ENCODE results near the gene TGM3. TPM values are rescaled to one million over a fixed set of nuclear protein-coding genes. Genes with fewer than 3 reads are reported as not detected.

Gene TGM3
- polyA plus RNA-seq, 1 donor (not counting 4 experiments of a cell fraction or from before 2014, with no cell fraction given), result 0.08 TPM

GRCh38 chr20:2254333-2254732 lies 41.5 kb upstream of the TGM3 start:
- no peaks in the 10 kb centered on the region for H4K20me1 ChIP-seq (ENCODE audit: control insufficient read depth, extremely low read depth, insufficient read depth, low read length)
- H2AFZ ChIP-seq (ENCODE audit: control insufficient read depth, low read length), result no peak overlapping the region
- H3K79me2 ChIP-seq (ENCODE audit: control insufficient read depth, insufficient read depth, low read length), result no peaks in the 10 kb centered on the region
- DNase-seq (ENCODE audit: low read depth, low spot score) (no peak), FAIRE-seq (no peak)
- peaks cover 6% of the 10 kb centered on the region for H3K27me3 ChIP-seq (ENCODE audit: control insufficient read depth, extremely low read depth, insufficient read depth, low read length)
- no peak overlapping the region for H3K4me3 ChIP-seq (ENCODE audit: control insufficient read depth in 2 of 3, extremely low read depth in 1 of 3, insufficient read depth in 2 of 3, low read depth in 1 of 3, low read length in 3 of 3)
- TF ChIP-seq EZH2 (IDR thresholded peaks at IDR 0.05; ENCODE audit: low read length) (no peak), CTCF (optimal IDR thresholded peaks at IDR 0.05 in 1 of 3, IDR thresholded peaks at IDR 0.05 in 1 of 3, conservative IDR thresholded peaks at IDR 0.05 in 1 of 3; ENCODE audit: extremely low read depth in 1 of 3, insufficient read depth in 2 of 3, low read length in 3 of 3) (no peak)
- H3K9me1 ChIP-seq (ENCODE audit: control insufficient read depth, extremely low read depth, insufficient read depth, low read length), result no peaks in the 10 kb centered on the region
- dilution Hi-C loops (cut with MboI; ENCODE audit: extremely low pct_ligation_motif_present, low sequenced_read_pairs), result no loop called here
- no peak overlapping the region for H3K27ac ChIP-seq (ENCODE audit: control insufficient read depth, insufficient read depth, low read length)
- H3K9ac ChIP-seq (ENCODE audit: control insufficient read depth, extremely low read depth, insufficient read depth, low read length), result no peak overlapping the region
- H3K36me3 ChIP-seq (ENCODE audit: control insufficient read depth in 2 of 2, extremely low read depth in 1 of 2, insufficient read depth in 2 of 2, low read length in 2 of 2), result no peaks in the 10 kb centered on the region
- no peaks in the 10 kb centered on the region for H3K4me1 ChIP-seq (ENCODE audit: control insufficient read depth, extremely low read depth, insufficient read depth, low read length)
- no peak overlapping the region for H3K4me2 ChIP-seq (ENCODE audit: control insufficient read depth, extremely low read depth, insufficient read depth, low read depth, low read length)
- H3K9me3 ChIP-seq (ENCODE audit: control insufficient read depth, low read depth, low read length), result no peaks in the 10 kb centered on the region

GRCh38 chr20:2255926-2256531 lies 39.8 kb upstream of the TGM3 start:
- Histone ChIP-seq H3K36me3 (ENCODE audit: control insufficient read depth in 2 of 2, extremely low read depth in 1 of 2, insufficient read depth in 2 of 2, low read length in 2 of 2) (no peaks in the 10 kb centered on the region), H3K4me2 (ENCODE audit: control insufficient read depth, extremely low read depth, insufficient read depth, low read depth, low read length) (no peak overlapping the region), H3K4me3 (ENCODE audit: control insufficient read depth in 2 of 3, extremely low read depth in 1 of 3, insufficient read depth in 2 of 3, low read depth in 1 of 3, low read length in 3 of 3) (no peak overlapping the region), H3K9ac (ENCODE audit: control insufficient read depth, extremely low read depth, insufficient read depth, low read length) (no peak overlapping the region), H2AFZ (ENCODE audit: control insufficient read depth, low read length) (no peak overlapping the region), H4K20me1 (ENCODE audit: control insufficient read depth, extremely low read depth, insufficient read depth, low read length) (no peaks in the 10 kb centered on the region), H3K9me1 (ENCODE audit: control insufficient read depth, extremely low read depth, insufficient read depth, low read length) (no peaks in the 10 kb centered on the region), H3K4me1 (ENCODE audit: control insufficient read depth, extremely low read depth, insufficient read depth, low read length) (peaks cover 6% of the 10 kb centered on the region), H3K27me3 (ENCODE audit: control insufficient read depth, extremely low read depth, insufficient read depth, low read length) (no peaks in the 10 kb centered on the region), H3K79me2 (ENCODE audit: control insufficient read depth, insufficient read depth, low read length) (no peaks in the 10 kb centered on the region), H3K27ac (ENCODE audit: control insufficient read depth, insufficient read depth, low read length) (no peak overlapping the region), H3K9me3 (ENCODE audit: control insufficient read depth, low read depth, low read length) (no peaks in the 10 kb centered on the region)
- dilution Hi-C loops (cut with MboI; ENCODE audit: extremely low pct_ligation_motif_present, low sequenced_read_pairs), result no loop called here
- FAIRE-seq (no peak), DNase-seq (ENCODE audit: low read depth, low spot score) (no peak)
- no peak for TF ChIP-seq EZH2 (IDR thresholded peaks at IDR 0.05; ENCODE audit: low read length)
- no peak for TF ChIP-seq CTCF (optimal IDR thresholded peaks at IDR 0.05 in 1 of 3, IDR thresholded peaks at IDR 0.05 in 1 of 3, conservative IDR thresholded peaks at IDR 0.05 in 1 of 3; ENCODE audit: extremely low read depth in 1 of 3, insufficient read depth in 2 of 3, low read length in 3 of 3)
